Activated CD8-positive, alpha-beta memory T cell treated with anti-CD3 and anti-CD28 coated beads for 36 hours (primary cell): ENCODE results near the gene CDH13. TPM values are rescaled to one million over a fixed set of nuclear protein-coding genes. Genes with fewer than 3 reads are reported as not detected.
"Not testable (repeated sequence)": the region's sequence is repeated elsewhere in the genome, so short reads cannot be mapped to it uniquely, and the experiment has no call there.

Experiments
- CTCF ChIA-PET: fragments of 350-600 bp; sonication (Branson Sonifier 250); formaldehyde crosslinking; loops from one replicate; lab custom pipeline; 2021; ENCODE audit warnings: antibody characterized with exemption; lab: Charles Lee
- POLR2A ChIA-PET: fragments of 350-600 bp; sonication (Branson Sonifier 250); formaldehyde crosslinking; loops from one replicate; lab custom pipeline; 2021; ENCODE audit warnings: antibody characterized with exemption; lab: Charles Lee
- total RNA-seq, 2 experiments: library from RNA; stranded (reverse); gene quantifications; one replicate each; pipeline ENCODE4 v1.2.3, GENCODE V29; 2021

CDH13 gene
- total RNA-seq, 2 experiments from 2014 or later: not detected

DNA sequence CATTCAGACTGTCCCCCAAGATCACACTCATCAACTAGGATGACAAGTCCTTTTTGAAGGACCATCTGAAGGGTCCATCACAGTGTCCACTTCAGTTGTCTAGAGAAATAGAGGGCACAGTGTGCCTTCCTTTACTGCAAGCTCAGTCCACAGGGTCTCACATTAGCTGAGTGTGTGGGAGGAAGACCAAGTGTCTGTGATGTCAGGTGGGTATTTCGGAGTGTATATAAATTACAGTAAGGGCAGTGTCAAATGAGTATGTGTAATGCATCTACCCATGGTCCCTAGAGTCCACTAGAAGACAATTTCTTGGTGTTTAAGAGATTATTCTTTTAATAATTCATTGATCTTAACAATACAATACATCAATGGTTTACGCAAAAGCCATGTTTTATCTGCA lies 272.2 kb downstream of the CDH13 start:
- ChIA-PET POLR2A (no interaction called here), CTCF (no interaction called here)

GRCh38 chr16:82899731-82900450 lies 273.1 kb downstream of the CDH13 start:
- CTCF ChIA-PET: no interaction called here
- POLR2A ChIA-PET: no interaction called here

DNA sequence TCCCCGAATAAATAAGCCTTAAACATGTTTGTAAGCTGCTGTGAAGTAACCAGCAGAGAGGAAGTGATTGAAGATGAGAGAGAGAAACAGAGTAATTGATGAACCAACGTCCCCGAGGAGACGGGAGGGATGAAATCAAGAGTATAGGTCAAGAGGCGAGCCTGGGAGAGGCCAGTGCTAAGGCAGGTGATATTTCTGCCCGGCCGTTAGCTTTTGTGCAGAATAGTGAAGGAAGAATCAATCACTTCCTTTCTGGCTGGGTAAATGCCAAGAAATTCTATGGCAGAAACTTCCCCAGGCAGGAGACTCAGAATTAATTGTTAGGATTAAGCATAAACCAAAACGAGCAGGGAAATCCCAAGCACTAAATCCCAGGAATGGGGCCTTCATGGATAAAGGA lies 273.8 kb downstream of the CDH13 start:
- CTCF ChIA-PET: no interaction called here
- POLR2A ChIA-PET: no interaction called here

- CTCF ChIA-PET: no interaction called here
- POLR2A ChIA-PET: no interaction called here
These were observed 285.2 kb downstream of the CDH13 start for GRCh38 chr16:82911925-82912324.

DNA sequence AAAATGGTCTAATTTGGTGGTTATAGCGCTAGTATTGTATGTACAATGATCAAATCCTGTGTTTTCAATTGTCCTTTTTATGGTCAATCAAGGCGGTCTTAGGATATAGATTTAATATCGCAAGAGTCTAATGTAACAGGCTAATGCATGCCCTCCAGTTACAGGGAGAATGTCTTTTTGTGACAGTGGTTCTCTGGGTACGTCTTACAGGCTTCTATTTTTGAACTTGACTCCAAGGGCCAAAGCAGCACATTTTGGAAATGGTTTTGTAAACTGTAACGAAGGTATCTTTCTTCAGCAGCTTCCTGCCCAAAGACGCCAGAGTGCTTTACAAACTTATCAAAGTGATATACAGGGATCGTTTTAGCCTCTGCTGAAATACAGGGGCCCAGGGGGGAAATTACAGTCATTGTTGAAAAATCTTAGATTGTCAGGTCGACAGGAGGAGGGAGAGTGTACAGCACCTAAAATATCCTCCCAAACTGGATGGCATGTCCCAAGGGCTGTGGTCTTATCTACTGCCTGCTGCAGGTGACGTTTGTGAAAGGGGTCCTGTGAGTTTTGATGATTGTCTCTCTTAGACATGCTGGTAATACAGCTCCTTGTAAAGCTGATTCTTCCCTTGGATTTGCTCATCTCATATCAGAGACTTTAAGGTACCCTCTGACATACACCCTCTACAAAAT lies 288.5 kb downstream of the CDH13 start:
- ChIA-PET CTCF (no interaction called here), POLR2A (no interaction called here)

- POLR2A ChIA-PET: no interaction called here
These were observed 291.3 kb downstream of the CDH13 start for GRCh38 chr16:82917886-82918595.

DNA sequence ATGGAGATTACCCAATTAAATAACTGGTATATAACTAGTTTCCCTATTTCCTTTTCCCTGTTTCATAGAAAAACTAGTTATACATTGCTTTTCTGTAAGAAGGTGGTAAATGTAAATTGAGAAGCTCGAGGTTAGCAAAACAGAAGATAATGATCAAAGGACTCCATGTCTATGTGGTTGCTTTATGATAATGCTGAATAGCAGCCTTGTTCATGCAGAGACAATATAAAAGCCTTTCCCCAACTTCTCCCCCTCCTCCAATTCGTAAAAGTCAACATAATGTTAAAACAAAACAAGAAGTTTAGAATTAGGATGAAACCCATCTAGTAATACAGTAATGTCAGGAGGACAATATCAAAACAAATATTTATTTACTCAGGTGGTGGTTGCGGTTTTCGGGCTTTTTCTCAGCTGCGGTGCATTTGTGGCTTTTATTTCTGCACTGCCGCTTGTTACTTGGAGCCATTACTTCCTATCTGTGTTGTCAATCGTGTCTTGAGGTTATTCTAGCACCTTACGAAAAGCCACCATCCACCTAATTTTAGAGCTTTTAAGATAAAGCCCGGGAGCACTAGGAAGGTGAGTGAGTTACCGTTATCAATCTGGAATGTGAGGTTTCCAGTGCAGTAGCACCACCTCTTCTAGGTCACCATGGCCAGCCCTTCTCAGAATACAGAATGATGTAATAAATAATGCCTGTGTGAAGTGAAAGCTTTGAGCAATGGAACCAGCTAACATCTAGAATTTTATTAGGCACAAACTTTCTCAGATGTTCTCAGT lies 297.5 kb downstream of the CDH13 start:
- ChIA-PET POLR2A (no interaction called here), CTCF (no interaction called here)

More at GRCh38 chr16:82917886-82918595, 291.3 kb downstream of the CDH13 start:
- CTCF ChIA-PET: no interaction called here

- ChIA-PET POLR2A (no interaction called here), CTCF (no interaction called here)
These were observed 299.7 kb downstream of the CDH13 start for GRCh38 chr16:82926500-82926899.

- CTCF ChIA-PET, POLR2A ChIA-PET: not testable (repeated sequence)
These were observed 307.2 kb downstream of the CDH13 start for GRCh38 chr16:82933933-82934332.

DNA sequence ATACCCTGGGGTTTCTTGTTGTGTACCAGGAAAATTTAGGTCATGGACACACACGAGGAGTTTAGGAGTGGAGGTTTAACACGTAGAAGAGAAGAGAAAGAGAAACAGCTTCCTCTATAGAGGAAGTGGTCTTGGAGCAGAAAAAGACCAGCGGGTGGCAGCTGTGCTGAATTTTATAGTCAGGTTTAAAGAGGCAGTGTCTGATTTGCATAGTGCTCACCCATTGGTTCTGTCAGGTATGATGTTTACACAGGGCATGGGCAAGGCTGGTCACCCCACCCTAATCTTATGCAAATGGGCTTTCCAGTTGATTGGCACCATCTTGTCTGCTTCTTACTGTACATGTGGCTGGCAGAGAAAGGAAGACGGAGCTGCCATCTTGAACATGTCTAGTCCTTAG lies 309.0 kb downstream of the CDH13 start:
- ChIA-PET CTCF (no interaction called here), POLR2A (no interaction called here)

DNA sequence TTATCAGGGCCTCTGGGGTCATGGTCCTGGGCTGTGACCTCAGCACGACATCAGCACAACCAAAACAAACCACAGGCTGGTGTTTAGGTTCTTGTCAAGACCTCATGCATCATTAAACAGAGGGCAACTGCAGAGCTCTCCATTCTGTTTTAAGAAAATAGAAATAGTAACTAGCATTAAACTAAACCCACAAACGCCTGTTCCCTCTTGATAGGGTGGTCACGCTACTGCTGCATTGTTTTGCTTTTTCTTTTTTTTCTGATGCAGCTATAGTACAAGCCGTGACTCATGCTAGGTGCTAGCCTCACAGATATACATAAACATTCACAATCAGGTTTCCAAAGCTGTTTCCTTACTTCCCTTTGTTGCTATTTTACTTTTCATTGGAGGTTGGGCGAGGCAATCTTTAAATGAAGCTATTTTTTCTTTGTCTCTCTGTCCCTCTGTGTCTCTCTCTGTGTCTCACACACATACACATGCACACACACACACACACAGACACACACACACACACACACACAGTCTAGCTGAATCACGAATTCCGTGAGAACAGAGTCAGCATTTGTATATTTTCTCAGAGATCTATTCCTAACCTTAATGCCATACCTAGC lies 310.3 kb downstream of the CDH13 start:
- POLR2A ChIA-PET: no interaction called here
- CTCF ChIA-PET: no interaction called here

- ChIA-PET CTCF (no interaction called here), POLR2A (no interaction called here)
These were observed 311.3 kb downstream of the CDH13 start for GRCh38 chr16:82937926-82938520.

GRCh38 chr16:82943371-82943770 lies 316.6 kb downstream of the CDH13 start:
- ChIA-PET POLR2A (no interaction called here), CTCF (no interaction called here)

DNA sequence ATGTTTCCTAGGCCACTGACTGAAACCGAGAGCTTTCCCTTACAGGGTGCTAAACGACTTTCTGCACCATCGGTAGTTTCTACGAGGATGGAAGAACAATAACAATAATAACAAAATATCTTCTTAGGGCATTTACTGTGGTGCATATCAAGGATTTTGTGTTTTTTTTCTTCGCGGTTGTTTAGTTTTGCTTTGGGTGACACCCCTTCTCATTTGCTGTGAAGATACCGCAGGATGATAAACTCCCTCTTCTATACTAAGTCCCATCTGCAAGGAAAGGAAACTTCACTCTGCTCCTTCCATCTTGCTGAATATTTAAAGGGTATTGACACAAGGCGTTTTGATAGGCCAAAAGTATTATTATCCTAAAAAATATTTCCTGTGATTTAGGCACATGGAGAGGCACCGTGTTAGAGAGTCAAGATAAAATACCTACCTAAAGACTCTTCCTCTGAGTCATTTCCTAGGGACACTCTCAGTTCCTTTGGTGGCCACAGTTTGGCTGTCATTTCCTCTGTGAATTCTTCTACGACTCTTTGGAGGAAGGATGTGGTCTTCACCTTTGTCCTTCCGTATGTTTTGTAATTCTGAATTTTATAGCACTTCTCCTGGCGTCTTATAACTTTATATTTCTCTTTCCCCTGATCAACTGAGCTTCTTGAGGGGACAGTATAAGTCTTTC lies 318.8 kb downstream of the CDH13 start:
- POLR2A ChIA-PET: no interaction called here
- CTCF ChIA-PET: no interaction called here

- POLR2A ChIA-PET: no interaction called here
- CTCF ChIA-PET: no interaction called here
These were observed 320.9 kb downstream of the CDH13 start for GRCh38 chr16:82947698-82948097.

GRCh38 chr16:82949016-82949415 lies 322.2 kb downstream of the CDH13 start:
- ChIA-PET CTCF (no interaction called here), POLR2A (no interaction called here)

DNA sequence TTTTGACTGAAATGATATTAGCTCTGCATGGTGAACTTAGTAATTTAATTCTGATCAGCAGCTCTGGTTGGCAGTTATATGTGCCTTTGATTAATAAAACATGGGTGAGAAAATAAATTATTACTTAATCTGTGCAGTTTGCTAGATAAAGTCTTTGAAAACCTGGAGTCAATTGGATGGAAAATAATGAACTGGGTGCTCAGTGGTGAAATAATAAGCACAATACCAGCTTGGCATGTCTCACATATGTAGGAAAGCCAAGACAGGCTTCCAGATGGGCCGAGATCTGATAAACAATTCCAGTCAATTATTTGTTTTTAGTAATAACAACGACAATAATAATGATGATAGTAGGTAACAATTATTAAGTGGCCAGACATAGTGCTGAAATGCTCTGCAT lies 326.7 kb downstream of the CDH13 start:
- CTCF ChIA-PET: no interaction called here
- POLR2A ChIA-PET: no interaction called here

GRCh38 chr16:82954224-82954929 lies 327.6 kb downstream of the CDH13 start:
- CTCF ChIA-PET: no interaction called here
- POLR2A ChIA-PET: no interaction called here
